GM23338 (cell line): Measurements from ENCODE around the gene ZNF76.

ENCODE experiments used
- CTCF ChIP-seq, 2 experiments: fragments of 200-600 bp in 1 of 2; sonication (generic) in 1 of 2; conservative IDR thresholded peaks; 2 replicates each; pipeline versions ENCODE4 v1.5.1 to v1.6.1; 2016 to 2017; ENCODE audit warnings: antibody characterized with exemption in 2 of 2, low read depth in 2 of 2, mild to moderate bottlenecking in 2 of 2, moderate library complexity in 1 of 2
- EZH2phosphoT487 ChIP-seq: fragments of 200-600 bp; sonication (generic); IDR thresholded peaks from one replicate; pipeline ENCODE4 v1.8.1; 2018; ENCODE audit warnings: antibody characterized with exemption; ENCODE audit not compliant: unreplicated experiment

DNA sequence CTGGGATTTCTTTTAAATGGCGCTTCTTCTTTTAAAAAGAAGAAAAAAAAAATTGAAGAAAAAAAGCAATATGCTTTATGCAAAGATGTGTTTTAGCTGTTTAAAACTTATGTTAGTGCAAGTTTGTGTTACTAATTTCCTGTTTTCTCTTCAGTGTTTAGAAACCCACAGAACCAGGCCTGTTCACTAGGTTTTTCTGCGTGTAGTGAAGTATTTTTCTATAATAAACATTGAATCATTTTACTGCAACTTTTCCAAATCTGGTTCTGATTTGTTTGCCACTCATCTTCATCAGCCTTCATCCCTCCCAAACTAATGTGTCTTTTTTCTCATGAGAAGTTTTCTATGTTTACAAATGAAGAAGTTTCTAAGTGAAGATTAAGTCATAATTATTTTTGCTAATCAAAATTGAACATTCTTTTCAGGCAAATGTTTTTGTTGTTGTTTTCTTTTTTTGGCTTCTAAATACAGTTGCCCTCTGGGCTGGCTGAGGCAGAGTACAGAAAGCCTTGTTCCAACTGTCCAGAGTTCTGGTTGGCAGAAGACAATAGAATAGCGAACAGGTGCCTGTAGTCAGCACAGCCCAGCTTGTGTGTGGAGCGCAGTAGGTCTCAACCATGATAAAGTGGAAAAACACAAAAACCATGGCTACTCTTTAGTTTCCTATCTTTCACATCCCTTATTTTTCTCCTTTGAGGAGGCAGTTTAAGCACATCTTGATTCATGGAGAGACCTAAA is 14.5 kb downstream of the ZNF76 start:
- no peak for TF ChIP-seq CTCF (conservative IDR thresholded peaks at IDR 0.05; ENCODE audit: low read depth in 2 of 2)
- no peak for TF ChIP-seq EZH2phosphoT487
